A549 treated with CpdA at 1 μM for 4 hours (cell line): Measurements from ENCODE around the gene ANKRD50. TPM values are rescaled to one million over a fixed set of nuclear protein-coding genes. Genes with fewer than 3 reads are reported as not detected.

ENCODE experiments used
- total RNA-seq: library from RNA; stranded (reverse); fragments of 200-300 nt; extraction: Qiagen RNA extraction; gene quantifications from 5 replicates; pipeline ENCODE4 v1.2.3, GENCODE V29; 2022; ENCODE audit warnings: low read depth

The ANKRD50 gene
- 3.4 to 5.8 TPM (median 4.4 TPM) in 5 replicates for total RNA-seq

DNA sequence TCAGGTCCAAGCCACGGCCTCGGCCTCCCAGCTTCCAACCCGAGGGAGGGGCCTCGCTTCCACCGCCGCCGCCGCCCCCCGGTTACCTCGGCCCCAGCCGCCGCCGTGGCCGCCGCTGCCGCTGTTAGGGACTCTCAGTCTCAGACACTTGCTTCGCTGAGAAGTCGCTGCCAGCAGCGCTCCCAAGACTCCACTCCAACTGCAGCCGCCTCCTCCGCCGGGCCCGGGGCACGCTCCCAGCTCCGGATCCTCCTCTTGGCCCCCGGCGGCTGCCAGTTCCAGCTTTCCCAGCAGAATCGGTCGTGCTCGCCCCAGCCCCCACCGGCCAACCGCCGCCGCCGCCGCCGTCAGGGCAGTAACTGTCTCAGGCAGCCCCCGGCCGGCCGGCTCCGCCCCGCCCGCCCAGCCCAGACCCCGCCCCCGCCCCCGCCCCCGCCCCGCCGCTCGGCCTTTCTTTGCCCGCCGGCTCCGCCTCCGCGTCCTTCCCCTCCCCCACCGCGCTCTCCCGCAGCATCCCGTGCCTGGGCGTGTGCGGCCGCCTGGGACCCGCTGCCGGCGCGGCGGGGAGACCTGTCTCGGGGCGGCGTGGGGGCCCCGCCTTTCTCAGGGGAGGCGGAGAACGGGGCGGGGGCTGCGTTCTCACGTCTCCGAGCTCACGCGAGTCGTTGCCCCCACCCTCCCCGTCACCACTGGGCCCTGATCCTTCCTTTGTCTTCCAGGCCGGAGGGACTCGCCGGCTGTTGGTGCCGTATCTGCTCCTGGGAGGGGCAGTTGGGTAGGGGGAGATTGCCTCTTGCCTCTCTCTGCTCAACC is at the start of gene ANKRD50:
Gene ANKRD50, minus strand, starts transcription at position 361 of the 813 bp plus-strand sequence. CDS start 2,221 bp downstream, outside the sequence.

